SH-SY5Y (cell line): ENCODE measurements around the gene GGPS1.

Experiments
- GATA2 ChIP-seq: IDR thresholded peaks from 2 replicates; pipeline ENCODE4 v1.6.1; 2011; ENCODE audit warnings: mild to moderate bottlenecking, low read depth, low read length
- GATA3 ChIP-seq: IDR thresholded peaks from 2 replicates; pipeline ENCODE4 v1.6.1; 2011; ENCODE audit warnings: low read depth, mild to moderate bottlenecking, low read length, moderate library complexity

The GGPS1 gene

GRCh38 chr1:235351441-235351840, 23.1 kb downstream of the GGPS1 start:
- TF ChIP-seq GATA2 = no peak
- no peak for TF ChIP-seq GATA3

DNA sequence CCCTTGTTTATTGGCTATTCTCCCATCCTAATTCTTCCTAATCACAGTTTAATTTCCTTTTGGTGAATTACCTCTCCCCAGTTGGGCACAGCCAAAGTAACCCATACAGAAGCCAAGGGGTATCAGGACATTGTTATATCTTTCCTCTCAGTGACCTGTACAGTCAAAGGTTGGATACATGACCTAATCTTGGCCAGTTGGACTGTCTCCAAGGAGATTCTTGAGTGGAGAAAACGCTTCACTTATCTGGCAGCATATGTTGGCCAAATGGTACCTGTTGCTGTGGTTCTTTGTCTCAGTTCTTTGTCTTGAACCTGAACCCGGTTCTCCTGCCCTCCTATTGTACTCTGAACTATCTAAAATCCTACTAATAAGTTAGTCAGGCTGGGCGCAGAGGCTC, 23.5 kb downstream of the GGPS1 start:
- no peak for TF ChIP-seq GATA2
- TF ChIP-seq GATA3 = no peak

- TF ChIP-seq GATA2 (no peak), GATA3 (no peak)
Measured at GRCh38 chr1:235357485-235358373, 29.4 kb downstream of the GGPS1 start.

DNA sequence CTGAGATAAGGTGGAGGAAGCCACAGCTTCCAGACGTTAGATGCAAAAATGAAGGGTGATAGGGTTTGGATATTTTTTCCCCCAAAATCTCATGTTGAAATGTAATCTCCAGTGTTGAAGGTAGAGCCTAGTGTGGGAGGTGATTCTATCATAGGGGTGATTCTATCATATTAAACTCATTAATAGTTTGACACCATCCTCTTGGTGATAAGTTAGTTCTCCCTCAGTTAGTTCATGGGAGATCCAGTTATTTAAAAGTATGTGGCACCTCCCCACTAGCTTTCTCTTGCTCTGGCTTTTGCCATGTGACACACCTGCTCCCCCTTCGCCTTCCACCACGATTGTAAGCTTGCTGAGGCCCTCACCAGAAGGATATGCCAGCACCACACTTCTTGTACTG, 30.5 kb downstream of the GGPS1 start:
- no peak for TF ChIP-seq GATA2

DNA sequence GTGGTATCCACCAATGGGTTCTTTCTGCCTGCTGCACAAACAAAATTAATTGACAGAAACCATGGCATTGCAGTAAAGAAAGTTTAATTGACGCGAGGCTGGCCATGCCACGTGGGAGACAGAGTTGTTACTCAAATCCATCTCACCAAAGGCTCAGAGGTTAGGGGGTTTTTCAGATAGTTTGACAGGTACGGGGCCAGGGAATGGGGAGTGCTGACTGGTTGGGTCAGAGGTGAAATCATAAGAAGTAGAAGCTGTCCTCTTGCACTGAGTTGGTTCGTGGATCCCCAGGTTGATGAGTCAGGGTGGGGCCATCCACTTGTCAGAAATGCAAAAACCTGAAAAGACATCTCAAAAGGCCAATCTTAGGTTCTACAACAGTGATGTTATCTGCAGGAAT, 37.9 kb downstream of the GGPS1 start:
- TF ChIP-seq GATA3 (no peak), GATA2 (no peak)

DNA sequence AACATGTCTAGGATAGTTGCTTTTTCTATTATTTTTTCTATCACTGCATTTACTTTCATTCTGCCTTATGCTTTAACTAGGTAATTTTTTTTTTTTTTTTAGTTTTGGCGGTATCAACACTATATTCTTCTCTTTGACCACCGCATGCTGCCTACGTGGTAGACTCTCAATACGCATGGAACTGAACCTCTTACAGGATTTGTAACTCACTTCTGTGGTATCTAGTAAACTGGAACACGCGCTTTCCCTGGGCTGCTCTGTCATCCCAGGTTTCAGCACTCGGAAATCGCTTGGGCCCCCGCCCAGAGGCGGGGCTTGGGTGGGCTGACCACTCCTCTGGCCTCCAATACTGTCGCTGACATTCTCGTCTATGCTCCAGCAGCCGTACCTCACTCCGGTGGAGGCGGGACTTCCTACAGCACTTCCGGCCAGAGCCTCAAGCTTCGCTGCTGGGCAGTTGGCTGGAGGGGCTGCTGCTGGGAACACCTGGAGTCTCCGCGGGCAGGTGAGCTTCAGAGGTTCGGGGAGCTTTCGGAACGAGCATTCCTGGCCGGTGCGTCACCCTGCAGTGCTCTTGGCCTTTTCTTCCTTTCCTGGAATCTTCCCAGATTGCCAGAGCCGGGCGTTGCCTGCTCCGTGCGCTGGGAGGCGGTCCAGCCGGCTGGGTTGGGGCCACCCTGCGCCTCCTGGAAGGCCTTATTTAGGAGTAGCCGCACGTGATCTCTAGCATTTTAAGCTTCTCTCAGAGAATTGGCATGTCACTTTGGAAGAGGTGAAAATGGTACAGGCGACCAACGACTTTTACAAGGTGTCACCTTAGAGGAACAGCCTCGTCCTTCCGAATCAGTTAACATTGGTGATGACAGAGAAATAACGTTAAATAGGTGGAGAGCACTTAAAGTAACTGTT, 38.9 kb downstream of the GGPS1 start, which contains the start of gene TBCE:
Gene TBCE (plus strand): TSS at position 428 of the 909 bp plus-strand sequence. CDS start 12,623 bp downstream, outside the sequence.
- TF ChIP-seq GATA3 = no peak

DNA sequence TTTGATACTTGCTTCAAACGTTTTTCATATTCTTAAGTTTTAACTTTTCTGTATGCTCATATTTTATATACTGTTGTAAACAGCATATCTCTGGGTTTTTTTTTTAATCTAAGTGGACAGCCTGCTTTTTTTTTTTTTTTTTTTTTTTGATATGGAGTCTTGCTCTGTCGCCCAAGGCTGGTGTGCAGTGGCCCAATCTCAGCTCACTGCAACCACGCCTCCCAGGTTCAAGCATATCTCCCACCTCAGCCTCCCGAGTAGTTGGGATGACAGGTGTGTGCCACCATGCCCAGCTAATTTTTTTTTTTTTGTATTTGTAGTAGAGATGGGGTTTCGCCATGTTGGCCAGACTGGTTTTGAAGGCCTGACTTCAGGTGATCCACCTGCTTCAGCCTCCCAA, 40.1 kb downstream of the GGPS1 start:
- TF ChIP-seq GATA3 (no peak), GATA2 (no peak)

- no peak for TF ChIP-seq GATA2
- no peak for TF ChIP-seq GATA3
Measured at GRCh38 chr1:235369802-235370201, 41.4 kb downstream of the GGPS1 start.

GRCh38 chr1:235375919-235376605, 47.7 kb downstream of the GGPS1 start:
- TF ChIP-seq GATA2 = no peak
- no peak for TF ChIP-seq GATA3

GRCh38 chr1:235391874-235392273, 63.5 kb downstream of the GGPS1 start:
- TF ChIP-seq GATA3 = no peak
- TF ChIP-seq GATA2 = no peak
